H9 (cell line): ENCODE measurements around the gene HLA-F. TPM values are rescaled to one million over a fixed set of nuclear protein-coding genes. Genes with fewer than 3 reads are reported as not detected.

Source experiments
- DNase-seq: peaks from one replicate; pipeline ENCODE4 v3.0.0-alpha.2; 2017
- H2AFZ ChIP-seq: one replicate; pipeline ENCODE4 v1.6.1; 2013; ENCODE audit warnings: mild to moderate bottlenecking, low read length, control low read depth, moderate library complexity
- H2AK5ac ChIP-seq: 2 replicates; pipeline ENCODE4 v1.6.1; 2013; ENCODE audit warnings: low read length, control low read depth, mixed read lengths; ENCODE audit not compliant: insufficient read length
- H2BK120ac ChIP-seq: one replicate; pipeline ENCODE4 v1.6.1; 2013; ENCODE audit warnings: low read depth, mild to moderate bottlenecking, low read length, control low read depth, inconsistent platforms; ENCODE audit not compliant: poor library complexity, severe bottlenecking
- H2BK12ac ChIP-seq: 2 replicates; pipeline ENCODE4 v1.6.1; 2013; ENCODE audit warnings: low read length, control low read depth, mixed read lengths, low read depth; ENCODE audit not compliant: insufficient read length
- H2BK15ac ChIP-seq: 2 replicates; pipeline ENCODE4 v1.6.1; 2013; ENCODE audit warnings: low read depth, low read length, control low read depth
- H2BK20ac ChIP-seq: one replicate; pipeline ENCODE4 v1.6.1; 2013; ENCODE audit warnings: low read depth, mild to moderate bottlenecking, low read length, control low read depth, inconsistent platforms; ENCODE audit not compliant: poor library complexity, severe bottlenecking
- H2BK5ac ChIP-seq: 2 replicates; pipeline ENCODE4 v1.6.1; 2013; ENCODE audit warnings: low read length, control low read depth, mixed read lengths; ENCODE audit not compliant: insufficient read length
- H3K14ac ChIP-seq: 2 replicates; pipeline ENCODE4 v1.6.1; 2013; ENCODE audit warnings: low read length, control low read depth; ENCODE audit not compliant: insufficient read depth
- H3K18ac ChIP-seq: 2 replicates; pipeline ENCODE4 v1.6.1; 2013; ENCODE audit warnings: low read depth, mild to moderate bottlenecking, mixed read lengths, low read length, control low read depth; ENCODE audit not compliant: insufficient read length
- H3K23ac ChIP-seq: 2 replicates; pipeline ENCODE4 v1.6.1; 2013; ENCODE audit warnings: low read length, control low read depth, mixed read lengths, low read depth; ENCODE audit not compliant: insufficient read length
- H3K23me2 ChIP-seq: 2 replicates; pipeline ENCODE4 v1.6.1; 2013; ENCODE audit warnings: low read depth, mild to moderate bottlenecking, mixed read lengths, low read length, control low read depth; ENCODE audit not compliant: insufficient read length, poor library complexity, severe bottlenecking
- H3K27ac ChIP-seq: 2 replicates; pipeline ENCODE4 v1.5.1; 2013; ENCODE audit warnings: low read length, control low read depth, mixed read lengths, low read depth; ENCODE audit not compliant: insufficient read length
- H3K27me3 ChIP-seq: 2 replicates; pipeline ENCODE4 v1.6.1; 2013; ENCODE audit warnings: low read length, control low read depth, inconsistent platforms; ENCODE audit not compliant: insufficient read depth
- H3K4ac ChIP-seq: 2 replicates; pipeline ENCODE4 v1.6.1; 2013; ENCODE audit warnings: low read depth, mild to moderate bottlenecking, control low read depth, inconsistent platforms, low read length, moderate library complexity
- H3K4me1 ChIP-seq: 2 replicates; pipeline ENCODE4 v1.6.1; 2013; ENCODE audit warnings: low read length, control low read depth, inconsistent platforms; ENCODE audit not compliant: insufficient read depth
- H3K4me2 ChIP-seq: 2 replicates; pipeline ENCODE4 v1.6.1; 2013; ENCODE audit warnings: low read length, control low read depth, mixed read lengths; ENCODE audit not compliant: insufficient read length, insufficient read depth
- H3K56ac ChIP-seq: 2 replicates; pipeline ENCODE4 v1.6.1; 2013; ENCODE audit warnings: low read depth, mild to moderate bottlenecking, mixed read lengths, low read length, control low read depth; ENCODE audit not compliant: insufficient read length
- H3K79me1 ChIP-seq: 2 replicates; pipeline ENCODE4 v1.6.1; 2013; ENCODE audit warnings: low read depth, mild to moderate bottlenecking, moderate library complexity, low read length, control low read depth, inconsistent platforms; ENCODE audit not compliant: insufficient read depth, poor library complexity, severe bottlenecking
- H3K79me2 ChIP-seq: 2 replicates; pipeline ENCODE4 v1.6.1; 2013; ENCODE audit warnings: low read length, control low read depth, inconsistent platforms; ENCODE audit not compliant: insufficient read depth
- H3K9ac ChIP-seq: 2 replicates; pipeline ENCODE4 v1.6.1; 2013; ENCODE audit warnings: low read length, control low read depth, mixed read lengths; ENCODE audit not compliant: insufficient read length; ENCODE audit errors: extremely low read depth
- H3K9me3 ChIP-seq: one replicate; pipeline ENCODE4 v1.6.1; 2013; ENCODE audit warnings: low read depth, low read length, inconsistent platforms; ENCODE audit not compliant: control insufficient read depth
- H3T11ph ChIP-seq: one replicate; pipeline ENCODE4 v1.6.1; 2013; ENCODE audit warnings: mild to moderate bottlenecking, low read length, control low read depth, inconsistent platforms
- H4K20me1 ChIP-seq: one replicate; pipeline ENCODE4 v1.6.1; 2013; ENCODE audit not compliant: control insufficient read depth, insufficient read length, insufficient read depth
- H4K5ac ChIP-seq: 2 replicates; pipeline ENCODE4 v1.6.1; 2013; ENCODE audit warnings: low read depth, mild to moderate bottlenecking, mixed read lengths, low read length, control low read depth; ENCODE audit not compliant: insufficient read length
- H4K8ac ChIP-seq: replicated peaks from 2 replicates; pipeline ENCODE4 v1.6.1; 2013; ENCODE audit warnings: low read length, control low read depth, mixed read lengths, low read depth; ENCODE audit not compliant: insufficient read length
- H4K91ac ChIP-seq: 2 replicates; pipeline ENCODE4 v1.6.1; 2013; ENCODE audit warnings: low read depth, mild to moderate bottlenecking, moderate library complexity, mixed read lengths, low read length, control low read depth; ENCODE audit not compliant: insufficient read length
- H3K27ac Mint-ChIP-seq, 3 experiments: 2 replicates in 2 of 3; 3 replicates in 1 of 3; pipeline ENCODE4 v1.8.0; 2020 to 2021; ENCODE audit warnings: mixed read lengths in 3 of 3, mild to moderate bottlenecking in 1 of 3, moderate library complexity in 1 of 3
- H3K27me3 Mint-ChIP-seq: 2 replicates; pipeline ENCODE4 v1.8.0; 2021; ENCODE audit warnings: low read depth, mild to moderate bottlenecking, moderate library complexity, mixed read lengths
- H3K36me3 Mint-ChIP-seq, 3 experiments: 2 replicates in 2 of 3; 3 replicates in 1 of 3; pipeline ENCODE4 v1.8.0; 2020 to 2021; ENCODE audit warnings: low read depth in 3 of 3, mixed read lengths in 3 of 3; ENCODE audit not compliant: insufficient read depth in 1 of 3
- H3K4me1 Mint-ChIP-seq, 2 experiments: 2 replicates each; pipeline ENCODE4 v1.8.0; 2020; ENCODE audit warnings: mixed read lengths in 2 of 2
- H3K4me3 Mint-ChIP-seq, 2 experiments: 2 replicates in 1 of 2; 3 replicates in 1 of 2; pipeline ENCODE4 v1.8.0; 2020 to 2021; ENCODE audit warnings: mild to moderate bottlenecking in 2 of 2, mixed read lengths in 2 of 2, moderate library complexity in 1 of 2
- H3K9me3 Mint-ChIP-seq, 2 experiments: 2 replicates in 1 of 2; 3 replicates in 1 of 2; pipeline ENCODE4 v1.8.0; 2020; ENCODE audit warnings: mild to moderate bottlenecking in 2 of 2, mixed read lengths in 2 of 2, moderate library complexity in 1 of 2
- WGBS: extraction: QIAGEN DNeasy Blood & Tissue Kit; methylation state at CpG from one replicate; pipeline ENCODE4 v1.1.7; 2013; ENCODE audit warnings: missing lambda C conversion rate, low lambda C conversion rate, mixed read lengths; ENCODE audit not compliant: insufficient read length; ENCODE audit errors: extremely low coverage; 5-methylcytosine and 5-hydroxymethylcytosine counted together
- total RNA-seq: library from RNA; stranded (reverse); gene quantifications from 2 replicates; pipeline ENCODE4 v1.2.1, GENCODE V29; 2021
- TF ChIP-seq, protein P1 (sequence below): fragments of 200-600 bp; sonication (generic); conservative IDR thresholded peaks from 3 replicates; pipeline ENCODE4 v1.8.0; 2021; ENCODE audit warnings: antibody characterized with exemption, mild to moderate bottlenecking

Gene HLA-F
- total RNA-seq, 1 experiment from 2014 or later: 7.4 TPM

DNA sequence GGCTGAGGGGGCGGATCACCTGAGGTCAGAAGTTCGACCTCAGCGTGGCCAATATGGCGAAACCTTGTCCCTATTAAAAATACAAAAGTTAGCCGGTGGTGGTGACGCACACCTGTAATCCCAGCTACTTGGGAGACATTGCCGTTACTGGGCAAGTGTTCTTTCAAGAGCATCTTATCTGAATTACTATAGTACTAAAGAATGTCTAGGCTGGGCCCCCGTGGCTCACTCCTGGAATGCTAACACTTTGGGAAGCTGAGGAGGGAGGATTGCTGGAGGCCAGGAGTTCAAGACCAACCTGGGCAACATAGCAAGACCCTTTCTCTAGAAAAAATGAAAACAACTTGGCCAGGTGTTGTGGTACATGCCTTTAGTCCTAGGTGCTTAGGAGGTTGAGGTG, 41.4 kb upstream of the HLA-F start:
- Mint-ChIP-seq H3K27me3 (no peaks in the 10 kb centered on the region), H3K36me3 (peaks cover 1 to 13% (median 4%) of the 10 kb centered on the region in 3 experiments; a peak in 5 of 7 replicates), H3K9me3 (no peaks in the 10 kb centered on the region; a peak in 2 of 5 replicates), H3K27ac (no peak overlapping the region), H3K4me3 (no peak overlapping the region), H3K4me1 (peaks cover 26 to 42% of the 10 kb centered on the region in 2 experiments)
- peaks cover 7% of the 10 kb centered on the region; the same call in 1 of the 2 replicates for H3K4me1 ChIP-seq
- H3K27me3 ChIP-seq: no peaks in the 10 kb centered on the region
- H2AFZ ChIP-seq: no peak overlapping the region
- no peaks in the 10 kb centered on the region for H3K23me2 ChIP-seq
- no peaks in the 10 kb centered on the region for H3K9me3 ChIP-seq
- H4K8ac ChIP-seq: no peak overlapping the region
- no peaks in the 10 kb centered on the region for H3K79me2 ChIP-seq
- no peak overlapping the region for H4K91ac ChIP-seq
- TF ChIP-seq, protein P1, sequence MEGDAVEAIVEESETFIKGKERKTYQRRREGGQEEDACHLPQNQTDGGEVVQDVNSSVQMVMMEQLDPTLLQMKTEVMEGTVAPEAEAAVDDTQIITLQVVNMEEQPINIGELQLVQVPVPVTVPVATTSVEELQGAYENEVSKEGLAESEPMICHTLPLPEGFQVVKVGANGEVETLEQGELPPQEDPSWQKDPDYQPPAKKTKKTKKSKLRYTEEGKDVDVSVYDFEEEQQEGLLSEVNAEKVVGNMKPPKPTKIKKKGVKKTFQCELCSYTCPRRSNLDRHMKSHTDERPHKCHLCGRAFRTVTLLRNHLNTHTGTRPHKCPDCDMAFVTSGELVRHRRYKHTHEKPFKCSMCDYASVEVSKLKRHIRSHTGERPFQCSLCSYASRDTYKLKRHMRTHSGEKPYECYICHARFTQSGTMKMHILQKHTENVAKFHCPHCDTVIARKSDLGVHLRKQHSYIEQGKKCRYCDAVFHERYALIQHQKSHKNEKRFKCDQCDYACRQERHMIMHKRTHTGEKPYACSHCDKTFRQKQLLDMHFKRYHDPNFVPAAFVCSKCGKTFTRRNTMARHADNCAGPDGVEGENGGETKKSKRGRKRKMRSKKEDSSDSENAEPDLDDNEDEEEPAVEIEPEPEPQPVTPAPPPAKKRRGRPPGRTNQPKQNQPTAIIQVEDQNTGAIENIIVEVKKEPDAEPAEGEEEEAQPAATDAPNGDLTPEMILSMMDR: no peak
- H3K14ac ChIP-seq: no peak overlapping the region
- no peak overlapping the region for H2BK12ac ChIP-seq
- H2BK5ac ChIP-seq: no peak overlapping the region
- H3K18ac ChIP-seq: no peak overlapping the region
- no peak overlapping the region for H3K27ac ChIP-seq
- H2BK120ac ChIP-seq: no peak overlapping the region
- H4K5ac ChIP-seq: no peak overlapping the region
- no peaks in the 10 kb centered on the region for H3K79me1 ChIP-seq
- no peak overlapping the region for H2BK20ac ChIP-seq
- DNase-seq: no peak
- H3K9ac ChIP-seq: no peak overlapping the region
- H3K56ac ChIP-seq: no peak overlapping the region
- no peak overlapping the region for H3K4ac ChIP-seq
- H3K23ac ChIP-seq: no peak overlapping the region
- no peak overlapping the region for H3K4me2 ChIP-seq
- no peak overlapping the region for H2AK5ac ChIP-seq
- WGBS: no CpG with 5 or more reads among the region's 8 CpGs
- no peak overlapping the region for H2BK15ac ChIP-seq
- H4K20me1 ChIP-seq: no peaks in the 10 kb centered on the region
- H3T11ph ChIP-seq: no peak overlapping the region
